ENCODE results near the gene CRACDL. TPM values are rescaled to one million over a fixed set of nuclear protein-coding genes. Genes with fewer than 3 reads are reported as not detected.
"Not testable (repeated sequence)": the region's sequence is repeated elsewhere in the genome, so short reads cannot be mapped to it uniquely, and the experiment has no call there.

The CRACDL gene
- total RNA-seq, 1 donor from 2014 or later = 0.55 TPM

- H3K36me3 Mint-ChIP-seq (ENCODE audit: low read depth) = no peaks in the 10 kb centered on the region
- no peaks in the 10 kb centered on the region for H3K9me3 Mint-ChIP-seq
- no peak for DNase-seq (ENCODE audit: low spot score)
- H3K4me3 Mint-ChIP-seq (ENCODE audit: low read depth) = peak overlapping the region; percentile 9
- peaks cover 29% of the 10 kb centered on the region for H3K4me1 Mint-ChIP-seq (ENCODE audit: low read depth)
- H3K27ac Mint-ChIP-seq = peak overlapping the region; percentile 10
- intact Hi-C loops (cut with micrococcal nuclease) = no loop called here
- H3K27me3 Mint-ChIP-seq (ENCODE audit: low read depth) = peaks cover 24% of the 10 kb centered on the region
Observed at GRCh38 chr2:98909317-98910211, 26.5 kb downstream of the CRACDL start.

GRCh38 chr2:98908931-98909316 is 27.1 kb downstream of the CRACDL start:
- H3K4me3 Mint-ChIP-seq (ENCODE audit: low read depth) = peak overlapping the region; percentile 9
- H3K27ac Mint-ChIP-seq = peak overlapping the region; percentile 10
- H3K36me3 Mint-ChIP-seq (ENCODE audit: low read depth) = no peaks in the 10 kb centered on the region
- H3K9me3 Mint-ChIP-seq = no peaks in the 10 kb centered on the region
- H3K4me1 Mint-ChIP-seq (ENCODE audit: low read depth) = peaks cover 29% of the 10 kb centered on the region
- DNase-seq (ENCODE audit: low spot score) = no peak
- intact Hi-C loops (cut with micrococcal nuclease) = no loop called here
- H3K27me3 Mint-ChIP-seq (ENCODE audit: low read depth) = peaks cover 24% of the 10 kb centered on the region

GRCh38 chr2:98907966-98908905 is 27.8 kb downstream of the CRACDL start:
- peaks cover 20% of the 10 kb centered on the region for H3K27me3 Mint-ChIP-seq (ENCODE audit: low read depth)
- H3K4me3 Mint-ChIP-seq (ENCODE audit: low read depth) = no peak overlapping the region
- no peak for DNase-seq (ENCODE audit: low spot score)
- intact Hi-C loops (cut with micrococcal nuclease) = no loop called here
- H3K36me3 Mint-ChIP-seq (ENCODE audit: low read depth) = no peaks in the 10 kb centered on the region
- no peak overlapping the region for H3K27ac Mint-ChIP-seq
- peaks cover 29% of the 10 kb centered on the region for H3K4me1 Mint-ChIP-seq (ENCODE audit: low read depth)
- no peaks in the 10 kb centered on the region for H3K9me3 Mint-ChIP-seq

- no peaks in the 10 kb centered on the region for H3K36me3 Mint-ChIP-seq (ENCODE audit: low read depth)
- no peak overlapping the region for H3K4me3 Mint-ChIP-seq (ENCODE audit: low read depth)
- no peaks in the 10 kb centered on the region for H3K9me3 Mint-ChIP-seq
- intact Hi-C loops (cut with micrococcal nuclease) = no loop called here
- DNase-seq (ENCODE audit: low spot score) = no peak
- H3K4me1 Mint-ChIP-seq (ENCODE audit: low read depth) = peaks cover 29% of the 10 kb centered on the region
- peaks cover 15% of the 10 kb centered on the region for H3K27me3 Mint-ChIP-seq (ENCODE audit: low read depth)
- H3K27ac Mint-ChIP-seq = no peak overlapping the region
Observed at GRCh38 chr2:98907385-98907784, 28.6 kb downstream of the CRACDL start.

GRCh38 chr2:98903767-98904485 is 32.1 kb downstream of the CRACDL start:
- H3K4me3 Mint-ChIP-seq (ENCODE audit: low read depth) = no peak overlapping the region
- peaks cover 16% of the 10 kb centered on the region for H3K27me3 Mint-ChIP-seq (ENCODE audit: low read depth)
- no peak overlapping the region for H3K27ac Mint-ChIP-seq

GRCh38 chr2:98903064-98903355 is 33.0 kb downstream of the CRACDL start:
- no peak overlapping the region for H3K4me3 Mint-ChIP-seq (ENCODE audit: low read depth)
- peak; percentile 7 for DNase-seq (ENCODE audit: low spot score)
- H3K27ac Mint-ChIP-seq = no peak overlapping the region
- H3K9me3 Mint-ChIP-seq = no peaks in the 10 kb centered on the region
- H3K27me3 Mint-ChIP-seq (ENCODE audit: low read depth) = peaks cover 11% of the 10 kb centered on the region
- no peaks in the 10 kb centered on the region for H3K36me3 Mint-ChIP-seq (ENCODE audit: low read depth)
- H3K4me1 Mint-ChIP-seq (ENCODE audit: low read depth) = peaks cover under 1% of the 10 kb centered on the region
- intact Hi-C loops (cut with micrococcal nuclease) = no loop called here

More at GRCh38 chr2:98903767-98904485, 32.1 kb downstream of the CRACDL start:
- Mint-ChIP-seq H3K36me3 (ENCODE audit: low read depth) (no peaks in the 10 kb centered on the region), H3K4me1 (ENCODE audit: low read depth) (peaks cover 10% of the 10 kb centered on the region), H3K9me3 (no peaks in the 10 kb centered on the region)
- intact Hi-C loops (cut with micrococcal nuclease) = no loop called here
- DNase-seq (ENCODE audit: low spot score) = peak; percentile 5

GRCh38 chr2:98902209-98903063 is 33.6 kb downstream of the CRACDL start:
- Mint-ChIP-seq H3K27me3 (ENCODE audit: low read depth) (peaks cover 9% of the 10 kb centered on the region), H3K9me3 (no peaks in the 10 kb centered on the region), H3K4me3 (ENCODE audit: low read depth) (no peak overlapping the region), H3K27ac (no peak overlapping the region), H3K4me1 (ENCODE audit: low read depth) (no peaks in the 10 kb centered on the region), H3K36me3 (ENCODE audit: low read depth) (no peaks in the 10 kb centered on the region)
- intact Hi-C loops (cut with micrococcal nuclease) = no loop called here
- DNase-seq (ENCODE audit: low spot score) = no peak

GRCh38 chr2:98901702-98902101 is 34.3 kb downstream of the CRACDL start:
- Mint-ChIP-seq H3K27ac (no peak overlapping the region), H3K9me3 (no peaks in the 10 kb centered on the region), H3K4me3 (ENCODE audit: low read depth) (no peak overlapping the region), H3K4me1 (ENCODE audit: low read depth) (no peaks in the 10 kb centered on the region), H3K27me3 (ENCODE audit: low read depth) (peaks cover 10% of the 10 kb centered on the region), H3K36me3 (ENCODE audit: low read depth) (no peaks in the 10 kb centered on the region)
- intact Hi-C loops (cut with micrococcal nuclease) = no loop called here
- no peak for DNase-seq (ENCODE audit: low spot score)

GRCh38 chr2:98901291-98901690 is 34.7 kb downstream of the CRACDL start:
- Mint-ChIP-seq H3K36me3 (ENCODE audit: low read depth) (no peaks in the 10 kb centered on the region), H3K27ac (no peak overlapping the region), H3K9me3 (no peaks in the 10 kb centered on the region), H3K4me3 (ENCODE audit: low read depth) (no peak overlapping the region), H3K27me3 (ENCODE audit: low read depth) (peaks cover 7% of the 10 kb centered on the region), H3K4me1 (ENCODE audit: low read depth) (no peaks in the 10 kb centered on the region)
- no peak for DNase-seq (ENCODE audit: low spot score)
- intact Hi-C loops (cut with micrococcal nuclease) = no loop called here

GRCh38 chr2:98900721-98901120 is 35.3 kb downstream of the CRACDL start:
- Mint-ChIP-seq H3K4me3 (ENCODE audit: low read depth) (no peak overlapping the region), H3K36me3 (ENCODE audit: low read depth) (no peaks in the 10 kb centered on the region), H3K9me3 (no peaks in the 10 kb centered on the region), H3K4me1 (ENCODE audit: low read depth) (no peaks in the 10 kb centered on the region), H3K27ac (no peak overlapping the region), H3K27me3 (ENCODE audit: low read depth) (peaks cover 11% of the 10 kb centered on the region)
- DNase-seq (ENCODE audit: low spot score) = no peak
- intact Hi-C loops (cut with micrococcal nuclease) = no loop called here

- H3K27ac Mint-ChIP-seq; intact Hi-C loops (cut with micrococcal nuclease); H3K4me3 Mint-ChIP-seq (ENCODE audit: low read depth); H3K4me1 Mint-ChIP-seq (ENCODE audit: low read depth); H3K36me3 Mint-ChIP-seq (ENCODE audit: low read depth); DNase-seq (ENCODE audit: low spot score); H3K9me3 Mint-ChIP-seq: not testable (repeated sequence)
- H3K27me3 Mint-ChIP-seq (ENCODE audit: low read depth) = peaks cover 16% of the 10 kb centered on the region
Observed at GRCh38 chr2:98899703-98900078, 36.3 kb downstream of the CRACDL start.

Measured in activated T-helper 2 cell treated with anti-CD3 and anti-CD28 coated beads, Interferon-gamma antibody, Interleukin-2, Interleukin-4, amounts not matched to agents 10 μg/mL and 5 μg/mL and 100 μg/mL, durations not matched to agents 14 hours and 24 hours and 36 hours (primary cell).